K562 (cell line): Measurements from ENCODE around the gene PNPLA1. TPM values are rescaled to one million over a fixed set of nuclear protein-coding genes. Genes with fewer than 3 reads are reported as not detected.

Experiments
- ATAC-seq: fragments of 200-7000 bp; cut with Tn5 transposase; 3 replicates; pipeline ENCODE4 v1.9.1; 2020; ENCODE audit warnings: moderate library complexity
- BruUV-seq: library from RNA; stranded (reverse); fragments of 400-500 nt; replicated peaks from 2 replicates; lab custom pipeline; 2021; lab: Mats Ljungman, UMichigan
- CTCF ChIA-PET: fragments of 300-600 bp; formaldehyde crosslinking; extraction: SDS; loops from one replicate; lab custom pipeline; 2021; ENCODE audit warnings: low intra/inter-chr PET ratio; lab: Yijun Ruan, JAX
- POLR2A ChIA-PET: fragments of 300-600, 350-650 bp; sonication (Branson Sonifier 250); formaldehyde crosslinking; extraction: SDS; loops from one replicate; lab custom pipeline; 2021; ENCODE audit warnings: antibody characterized with exemption, inconsistent platforms; lab: Yijun Ruan, JAX
- DNase-seq, 4 experiments: peaks; one replicate each; pipeline versions ENCODE4 v3.0.0 to v3.0.0-alpha.2; 2011 to 2018; ENCODE audit warnings: low spot score in 3 of 4, mixed read lengths in 3 of 4; ENCODE audit errors: extremely low read depth in 1 of 4
- FAIRE-seq: peaks from 2 replicates; lab custom pipeline; 2011; peaks lifted over from hg19 to GRCh38; lab: Jason Lieb, UNC
- H2AFZ ChIP-seq: 2 replicates; pipeline ENCODE4 v1.6.0; 2011; ENCODE audit warnings: low read depth, low read length, control low read depth, inconsistent platforms
- H3K27ac ChIP-seq: fragments of 200-600 bp; 3 replicates; pipeline ENCODE4 v1.8.0; 2011; ENCODE audit warnings: low read depth, mild to moderate bottlenecking, control low read depth, inconsistent platforms, low read length, moderate library complexity, mixed read lengths; ENCODE audit errors: extremely low read depth
- H3K27me3 ChIP-seq, 2 experiments: fragments of 300-600 bp in 1 of 2; 2 replicates in 1 of 2; 3 replicates in 1 of 2; pipeline versions ENCODE4 v1.6.0 to v1.8.0; 2011; ENCODE audit warnings: inconsistent platforms in 2 of 2, low read length in 2 of 2, mild to moderate bottlenecking in 1 of 2, mixed read lengths in 1 of 2, moderate library complexity in 1 of 2; ENCODE audit not compliant: control insufficient read depth in 2 of 2, insufficient read depth in 2 of 2
- H3K36me3 ChIP-seq: fragments of 300-600 bp; 3 replicates; pipeline ENCODE4 v1.8.0; 2011; ENCODE audit warnings: mild to moderate bottlenecking, low read length, inconsistent platforms; ENCODE audit not compliant: control insufficient read depth, insufficient read depth
- H3K4me1 ChIP-seq, 2 experiments: fragments of 200-600 bp in 1 of 2; replicated peaks in 1 of 2; 2 replicates in 1 of 2; 3 replicates in 1 of 2; pipeline versions ENCODE4 v1.5.1 to v1.8.0; 2011; ENCODE audit warnings: inconsistent platforms in 2 of 2, low read length in 2 of 2, mild to moderate bottlenecking in 1 of 2, mixed read lengths in 1 of 2, moderate library complexity in 1 of 2; ENCODE audit not compliant: control insufficient read depth in 2 of 2, insufficient read depth in 2 of 2
- H3K4me2 ChIP-seq: 2 replicates; pipeline ENCODE4 v1.6.1; 2011; ENCODE audit warnings: low read length, control low read depth, inconsistent platforms, mixed read lengths; ENCODE audit not compliant: insufficient read depth
- H3K4me3 ChIP-seq: fragments of 200-600 bp; sonication (generic), shearing (Covaris generic); 2 replicates; pipeline ENCODE4 v1.5.1; 2016; ENCODE audit warnings: control low read depth, inconsistent platforms
- H3K79me2 ChIP-seq: fragments of 200-600 bp; 3 replicates; pipeline ENCODE4 v1.8.0; 2011; ENCODE audit warnings: low read length, inconsistent platforms; ENCODE audit not compliant: control insufficient read depth, insufficient read depth
- H3K9ac ChIP-seq, 2 experiments: 2 replicates each; pipeline versions ENCODE4 v1.6.0 to v1.6.1; 2011; ENCODE audit warnings: low read depth in 2 of 2, low read length in 2 of 2, control low read depth in 1 of 2, inconsistent platforms in 1 of 2, mild to moderate bottlenecking in 1 of 2, mixed read lengths in 1 of 2; ENCODE audit not compliant: insufficient read depth in 1 of 2
- H3K9me1 ChIP-seq: one replicate; pipeline ENCODE4 v1.6.0; 2011; ENCODE audit warnings: inconsistent platforms, mild to moderate bottlenecking, low read length, moderate library complexity; ENCODE audit not compliant: control insufficient read depth, insufficient read depth
- H3K9me3 ChIP-seq: replicated peaks from 2 replicates; pipeline ENCODE4 v1.5.1; 2011; ENCODE audit warnings: low read depth, low read length, inconsistent platforms; ENCODE audit not compliant: control insufficient read depth, insufficient read depth
- H4K20me1 ChIP-seq: replicated peaks from 2 replicates; pipeline ENCODE4 v1.6.1; 2011; ENCODE audit warnings: low read length, inconsistent platforms, mixed read lengths; ENCODE audit not compliant: control insufficient read depth, insufficient read depth
- BACH1 ChIP-seq: fragments of 200-800 bp; sonication (Bioruptor generic); IDR thresholded peaks from 2 replicates; pipeline ENCODE4 v1.6.1; 2016; ENCODE audit warnings: missing genetic modification characterization, missing compliant biosample characterization
- CSDE1 ChIP-seq, 2 experiments: fragments of 450-650 bp; IDR thresholded peaks; 2 replicates each; pipeline ENCODE4 v1.6.1; 2016; ENCODE audit warnings: mild to moderate bottlenecking in 1 of 2
- E4F1 ChIP-seq: fragments of 250-450 bp; sonication (Bioruptor Pico); IDR thresholded peaks from 2 replicates; pipeline ENCODE4 v1.5.0; 2021; ENCODE audit warnings: mild to moderate bottlenecking, borderline replicate concordance
- NFIX ChIP-seq: fragments of 250-450 bp; sonication (Bioruptor Pico); IDR thresholded peaks from 2 replicates; pipeline ENCODE4 v1.4.0; 2020; ENCODE audit warnings: low read depth, mild to moderate bottlenecking, moderate library complexity
- RBM25 ChIP-seq: fragments of 200-400 bp; formaldehyde crosslinking; IDR thresholded peaks from 2 replicates; pipeline ENCODE4 v1.6.1; 2018; ENCODE audit warnings: low read length, low read depth, moderate library complexity; ENCODE audit not compliant: severe bottlenecking
- RFX1 ChIP-seq: fragments of 450-650 bp; IDR thresholded peaks from 2 replicates; pipeline ENCODE4 v1.6.1; 2016; ENCODE audit warnings: mild to moderate bottlenecking, moderate library complexity
- WGBS: fragments of 100-300 bp; shearing (Covaris generic); methylation state at CpG from one replicate; pipeline ENCODE4 v1.1.6; 2016; ENCODE audit warnings: low coverage, mixed read lengths; ENCODE audit not compliant: insufficient coverage; ENCODE audit errors: missing lambda C conversion rate; 5-methylcytosine and 5-hydroxymethylcytosine counted together
- in situ Hi-C: fragments of 300-500 bp; cut with MboI; formaldehyde crosslinking; loops from 4 replicates; pipeline ENCODE4 v1.15.0; 2018; ENCODE audit warnings: inconsistent platforms, mixed read lengths
- intact Hi-C: fragments of 100-400 bp; cut with micrococcal nuclease; formaldehyde crosslinking; loops from 2 replicates; pipeline ENCODE4 v1.14.2; 2022
- polyA plus RNA-seq, 8 experiments: library from polyadenylated mRNA; depleted of rRNA in 4 of 8; stranded (reverse) in 5 of 8; unstranded in 3 of 8; fragments of >200 nt; fragmentation: Nextera tagmentation in 2 of 8; fragmentation: Illumina TruSeq in 1 of 8; extraction: Ambion mirVana in 2 of 8; extraction: Trizol in 1 of 8; gene quantifications; 2 replicates each; pipeline versions ENCODE4 v1.2.1 to v1.2.3, GENCODE V29; 2011 to 2014; ENCODE audit warnings: inconsistent platforms in 1 of 8, missing spikeins in 1 of 8
- total RNA-seq, 7 experiments: library from RNA; depleted of rRNA in 6 of 7; stranded (reverse); fragments of >200 nt in 6 of 7; fragmentation: Illumina TruSeq in 2 of 7; extraction: Trizol in 2 of 7; gene quantifications; 2 replicates each; pipeline versions ENCODE4 v1.2.1 to v1.2.3, GENCODE V29; 2011 to 2021; ENCODE audit warnings: low replicate concordance in 1 of 7

PNPLA1 gene
- total and polyA plus RNA-seq, 9 of the 15 experiments (the other 6 are each of a cell fraction or from before 2014, with no cell fraction given), result 0.04 to 0.27 (median 0.13) TPM; not detected in 2

- in situ Hi-C loops (no loop called here), intact Hi-C loops (no loop called here)
- FAIRE-seq, result no peak
- TF ChIP-seq NFIX (CRISPR knock-in tag) (no peak), RBM25 (peak; percentile 34)
- DNase-seq, result no peak
- no peak overlapping the region for H3K27ac ChIP-seq
- no peaks in the 10 kb centered on the region for H3K9me3 ChIP-seq
- H3K9me1 ChIP-seq, result no peaks in the 10 kb centered on the region
- no peaks in the 10 kb centered on the region for H3K79me2 ChIP-seq
- ChIA-PET POLR2A (interaction anchor here (0.7 to 2.0 kb wide), 3 partner anchors 8 to 16 kb away, joined by 3 to 7 read pairs (median 3); no protein-coding TSS in a partner anchor), CTCF (no interaction called here)
- H3K4me3 ChIP-seq, result no peak overlapping the region
- BruUV-seq, result no TSS peak
- H2AFZ ChIP-seq, result no peak overlapping the region
- peaks cover 28 to 80% of the 10 kb centered on the region in 2 experiments; a peak in 4 of 5 replicates for H3K27me3 ChIP-seq
- H3K36me3 ChIP-seq, result no peaks in the 10 kb centered on the region
- H4K20me1 ChIP-seq, result no peaks in the 10 kb centered on the region; the same call in 1 of the 2 replicates
- H3K4me2 ChIP-seq, result no peak overlapping the region
- no peak overlapping the region for H3K9ac ChIP-seq
- no peak for ATAC-seq
- H3K4me1 ChIP-seq, result peaks cover 0 to 5% of the 10 kb centered on the region in 2 experiments; a peak in 1 of 5 replicates
- WGBS, result 7% methylated on average over 3 of the region's 3 CpGs
Observed at GRCh38 chr6:36322591-36322990, 52.7 kb downstream of the PNPLA1 start.

- no peaks in the 10 kb centered on the region for H3K9me1 ChIP-seq
- peaks cover 0 to 5% of the 10 kb centered on the region in 2 experiments; a peak in 1 of 5 replicates for H3K4me1 ChIP-seq
- H2AFZ ChIP-seq, result no peak overlapping the region
- no peaks in the 10 kb centered on the region for H3K79me2 ChIP-seq
- no peak for FAIRE-seq
- intact Hi-C loops (no loop called here), in situ Hi-C loops (no loop called here)
- no peaks in the 10 kb centered on the region; the same call in 1 of the 2 replicates for H4K20me1 ChIP-seq
- no peak overlapping the region for H3K9ac ChIP-seq
- H3K4me2 ChIP-seq, result no peak overlapping the region
- H3K36me3 ChIP-seq, result no peaks in the 10 kb centered on the region
- H3K9me3 ChIP-seq, result no peaks in the 10 kb centered on the region
- H3K4me3 ChIP-seq, result no peak overlapping the region
- no peak overlapping the region for H3K27ac ChIP-seq
- POLR2A ChIA-PET, result interaction anchor here (0.9 to 2.0 kb wide), 2 partner anchors 11 to 16 kb away, joined by 4 to 7 read pairs; no protein-coding TSS in a partner anchor
- no peak for ATAC-seq
- CTCF ChIA-PET, result no interaction called here
- H3K27me3 ChIP-seq, result peaks cover 28 to 84% of the 10 kb centered on the region in 2 experiments; a peak in 4 of 5 replicates
- WGBS, result 4% methylated on average over 8 of the region's 8 CpGs
- DNase-seq, result no peak
- TF ChIP-seq E4F1 (CRISPR knock-in tag) (no peak), BACH1 (tag) (no peak), CSDE1 (IDR thresholded peaks at IDR 0.05) (0 out of 4 replicates have a peak, but pooled peaks of 1 of the 2 experiments have one; percentile 50), RFX1 (peak; percentile 94)
- BruUV-seq, result no TSS peak
Observed at GRCh38 chr6:36323062-36323461, 53.2 kb downstream of the PNPLA1 start.
